GM23248 (cell line): ENCODE measurements around the gene NEK11.

Source experiments
- EZH2 ChIP-seq: fragments of 200-600 bp; sonication (generic); IDR thresholded peaks from 2 replicates; pipeline ENCODE4 v1.6.1; 2018; ENCODE audit warnings: antibody characterized with exemption, mild to moderate bottlenecking; ENCODE audit not compliant: insufficient read depth, poor library complexity, severe bottlenecking
- EZH2phosphoT487 ChIP-seq: fragments of 200-600 bp; sonication (generic); IDR thresholded peaks from 2 replicates; pipeline ENCODE4 v1.6.1; 2018; ENCODE audit warnings: antibody characterized with exemption, moderate library complexity, mild to moderate bottlenecking, low read depth; ENCODE audit not compliant: insufficient read depth

- TF ChIP-seq EZH2 (no peak), EZH2phosphoT487 (no peak)
Observed at GRCh38 chr3:131231710-131232389, 205.2 kb downstream of the NEK11 start.
